Fibroblast of the aortic adventitia (primary cell): ENCODE data around the gene ZNF587. TPM values are rescaled to one million over a fixed set of nuclear protein-coding genes. Genes with fewer than 3 reads are reported as not detected.
"Not testable (repeated sequence)": the region's sequence is repeated elsewhere in the genome, so short reads cannot be mapped to it uniquely, and the experiment has no call there.

Experiments used
- DNase-seq: peaks from one replicate; pipeline ENCODE4 v3.0.0-alpha.2; 2010; ENCODE audit warnings: low read depth
- H3K4me3 ChIP-seq: 2 replicates; pipeline ENCODE4 v1.5.1; 2011; ENCODE audit warnings: low read depth, mild to moderate bottlenecking, control low read depth, low read length, moderate library complexity
- total RNA-seq: library from RNA; depleted of rRNA; stranded (reverse); fragments of >200 nt; gene quantifications from 2 replicates; pipeline ENCODE4 v1.2.3, GENCODE V29; 2012; ENCODE audit warnings: low replicate concordance
- TF ChIP-seq, protein P1 (sequence below): IDR thresholded peaks from 2 replicates; pipeline ENCODE4 v1.5.1; 2011; ENCODE audit warnings: mild to moderate bottlenecking, low read length, control low read depth, inconsistent platforms; ENCODE audit not compliant: insufficient read depth

The ZNF587 gene
- total RNA-seq, 1 donor = 29.6 TPM

DNA sequence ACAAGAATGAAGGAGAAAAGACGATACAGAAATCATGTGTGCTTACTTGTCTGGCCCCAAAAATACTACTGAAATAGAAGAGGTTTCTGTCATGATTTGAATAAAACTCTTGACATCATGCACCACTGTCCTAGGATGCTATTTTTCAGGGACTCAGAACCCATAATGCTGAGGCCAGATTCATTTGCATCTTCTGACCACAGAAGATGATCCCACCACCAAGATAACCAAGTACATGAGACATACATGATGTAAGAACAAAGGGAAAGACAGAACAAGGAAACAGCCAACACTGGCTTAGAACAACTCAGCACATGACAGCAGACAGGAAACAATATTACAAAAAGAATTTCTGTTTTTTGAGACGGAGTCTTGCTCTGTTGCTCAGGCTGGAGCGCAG is 37.4 kb upstream of the ZNF587 start:
- TF ChIP-seq, protein P1, sequence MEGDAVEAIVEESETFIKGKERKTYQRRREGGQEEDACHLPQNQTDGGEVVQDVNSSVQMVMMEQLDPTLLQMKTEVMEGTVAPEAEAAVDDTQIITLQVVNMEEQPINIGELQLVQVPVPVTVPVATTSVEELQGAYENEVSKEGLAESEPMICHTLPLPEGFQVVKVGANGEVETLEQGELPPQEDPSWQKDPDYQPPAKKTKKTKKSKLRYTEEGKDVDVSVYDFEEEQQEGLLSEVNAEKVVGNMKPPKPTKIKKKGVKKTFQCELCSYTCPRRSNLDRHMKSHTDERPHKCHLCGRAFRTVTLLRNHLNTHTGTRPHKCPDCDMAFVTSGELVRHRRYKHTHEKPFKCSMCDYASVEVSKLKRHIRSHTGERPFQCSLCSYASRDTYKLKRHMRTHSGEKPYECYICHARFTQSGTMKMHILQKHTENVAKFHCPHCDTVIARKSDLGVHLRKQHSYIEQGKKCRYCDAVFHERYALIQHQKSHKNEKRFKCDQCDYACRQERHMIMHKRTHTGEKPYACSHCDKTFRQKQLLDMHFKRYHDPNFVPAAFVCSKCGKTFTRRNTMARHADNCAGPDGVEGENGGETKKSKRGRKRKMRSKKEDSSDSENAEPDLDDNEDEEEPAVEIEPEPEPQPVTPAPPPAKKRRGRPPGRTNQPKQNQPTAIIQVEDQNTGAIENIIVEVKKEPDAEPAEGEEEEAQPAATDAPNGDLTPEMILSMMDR = no peak
- H3K4me3 ChIP-seq = no peak overlapping the region
- no peak for DNase-seq

DNA sequence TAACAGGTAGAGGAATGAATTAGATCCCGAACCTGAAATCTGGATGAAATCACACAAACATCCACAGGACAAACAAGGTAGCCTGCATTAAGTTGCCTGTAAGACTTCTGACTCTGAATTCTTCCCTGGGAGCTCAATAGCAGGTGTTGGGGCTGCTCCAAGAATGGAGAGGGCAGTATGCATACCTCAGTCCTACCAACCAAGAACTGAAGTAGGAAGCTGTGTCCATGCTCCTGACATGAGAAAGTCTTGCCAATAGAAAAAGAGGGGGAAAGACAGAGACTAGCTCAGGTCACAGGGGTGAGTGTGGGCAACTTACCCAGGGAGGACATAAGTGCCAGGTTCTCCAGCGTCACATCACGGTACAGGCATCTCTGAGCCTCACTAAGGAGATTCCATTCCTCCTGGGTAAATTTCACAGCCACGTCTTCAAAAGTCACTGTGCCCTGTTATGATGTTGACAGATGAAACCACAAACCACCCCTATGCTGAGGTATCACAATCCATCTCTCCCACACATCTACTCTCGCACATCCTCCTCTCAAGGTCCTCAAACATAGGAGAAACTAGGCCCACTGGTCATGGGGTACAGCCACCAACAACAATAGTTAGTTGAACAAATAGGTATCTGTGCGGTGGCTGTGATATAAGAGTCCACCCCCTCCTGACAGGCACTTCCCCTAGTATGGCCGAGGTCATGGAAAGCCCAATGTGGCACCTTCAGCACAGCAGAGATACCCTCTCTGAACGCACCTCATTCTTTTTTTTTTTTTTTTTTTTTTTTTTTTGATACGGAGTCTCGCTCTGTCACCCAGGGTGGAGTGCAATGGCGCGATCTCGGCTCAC is 36.5 kb upstream of the ZNF587 start:
- not testable (repeated sequence) for DNase-seq, H3K4me3 ChIP-seq

DNA sequence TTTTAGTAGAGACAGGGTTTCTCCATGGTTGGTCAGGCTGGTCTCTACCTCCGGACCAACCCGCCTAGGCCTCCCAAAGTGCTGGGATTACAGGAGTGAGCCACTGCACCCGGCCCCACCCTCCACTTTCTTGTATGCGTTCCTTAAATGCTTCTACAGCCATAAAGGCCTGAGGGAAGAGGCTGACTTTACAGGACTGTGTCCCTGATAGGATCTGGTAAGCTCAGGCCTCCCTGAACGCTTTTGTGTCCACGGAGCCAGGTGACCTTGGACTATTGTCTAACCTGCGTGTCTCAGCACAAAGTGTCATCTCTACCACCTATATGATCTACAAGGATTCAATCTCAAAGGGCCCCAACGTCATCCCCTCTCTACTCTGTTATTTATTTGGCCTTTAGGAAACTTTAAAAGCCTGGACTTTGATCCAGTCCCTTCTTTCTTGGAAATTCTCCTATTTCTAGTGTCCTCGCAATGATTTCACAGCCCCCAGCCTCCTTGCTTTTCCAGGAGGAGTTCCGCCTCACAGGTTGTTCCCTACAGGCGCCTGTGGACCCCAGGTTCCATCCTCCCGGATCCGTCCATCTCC is 35.6 kb upstream of the ZNF587 start:
- H3K4me3 ChIP-seq = peak overlapping the region; percentile 76

DNA sequence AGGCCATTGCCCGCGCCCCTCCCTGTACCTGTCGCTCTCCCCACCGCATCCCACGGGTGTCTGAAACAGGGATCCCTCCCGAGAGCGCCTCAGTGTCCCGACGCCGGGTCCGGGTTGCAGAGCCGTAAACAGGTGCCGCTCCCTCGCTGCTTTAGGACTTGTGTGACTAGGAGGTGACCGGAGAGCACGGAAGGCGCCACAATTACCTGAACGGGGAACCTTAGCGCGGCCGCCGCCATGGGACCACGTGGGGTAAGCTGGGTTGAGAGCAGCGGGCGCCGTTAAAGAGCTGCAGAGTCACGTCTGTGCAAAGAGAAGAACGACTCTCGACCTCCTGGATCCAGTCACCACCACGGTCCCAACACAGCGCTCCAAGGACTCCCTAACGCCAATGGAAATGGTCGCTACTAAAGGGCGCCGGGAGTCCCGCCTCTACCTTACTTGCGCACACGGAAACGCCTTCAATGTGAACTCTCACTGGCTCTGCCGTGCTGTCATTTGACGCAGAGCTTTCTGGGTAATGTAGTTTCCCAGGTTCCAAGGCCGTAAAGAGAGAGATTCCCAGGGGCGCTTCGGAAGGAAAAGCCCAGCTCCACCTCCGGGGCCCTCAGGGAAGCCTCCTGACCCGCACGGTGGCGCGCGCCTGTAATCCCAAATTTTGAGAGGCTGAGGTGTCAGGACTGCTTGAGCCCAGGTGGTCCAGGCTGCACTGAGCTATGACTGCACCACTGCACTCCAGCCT is 35.0 kb upstream of the ZNF587 start, which contains the start of gene ZNF552:
TSS of gene ZNF552 (minus strand) at position 409 of the 742 bp plus-strand sequence. CDS start at position 239, 170 bp downstream.
- peak; percentile 92 for DNase-seq
- H3K4me3 ChIP-seq = peak within 1 kb of the TSS; percentile 76
- TF ChIP-seq, protein P1 = no peak

More for the DNA sequence above, 35.6 kb upstream of the ZNF587 start:
- no peak for DNase-seq
- TF ChIP-seq, protein P1 = no peak

DNA sequence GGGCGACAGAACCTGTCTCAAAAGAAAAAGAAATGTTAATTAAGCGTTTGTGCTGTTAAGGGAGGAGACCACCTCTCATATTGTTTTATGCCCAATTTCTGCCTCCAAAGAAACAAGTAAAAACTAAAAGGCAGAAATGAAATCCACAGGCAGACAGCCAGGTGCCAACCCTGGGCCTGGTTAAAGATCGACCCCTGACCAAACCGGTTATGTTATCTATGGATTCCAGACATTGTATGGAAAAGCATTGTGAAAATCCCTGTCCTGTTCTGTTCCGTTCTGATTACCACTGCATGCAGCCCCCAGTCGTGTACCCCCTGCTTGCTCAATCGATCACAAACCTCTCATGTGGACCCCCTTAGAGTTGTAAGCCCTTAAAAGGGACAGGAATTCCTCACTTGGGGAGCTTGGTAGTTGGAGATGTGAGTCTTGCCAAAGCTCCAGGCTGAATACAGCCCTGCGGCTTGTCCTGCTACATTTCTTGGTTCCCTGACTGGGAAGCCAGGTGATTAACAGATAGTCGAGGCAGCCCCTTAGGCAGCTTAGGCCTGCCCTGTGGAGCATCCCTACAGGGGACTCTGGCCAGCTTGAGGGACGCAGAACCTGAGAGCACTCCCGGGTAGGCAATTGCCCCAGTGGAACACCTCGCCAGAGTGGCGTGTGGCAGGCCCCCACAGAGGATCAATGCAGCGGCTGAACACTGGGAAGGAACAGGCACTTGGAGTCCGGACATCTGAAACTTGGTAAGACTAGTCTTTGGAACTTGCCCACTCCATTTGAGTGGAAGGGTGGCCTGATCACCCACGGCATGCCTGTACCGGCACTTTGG is 34.2 kb upstream of the ZNF587 start:
- TF ChIP-seq, protein P1 = no peak
- no peak for DNase-seq
- H3K4me3 ChIP-seq = no peak overlapping the region

DNA sequence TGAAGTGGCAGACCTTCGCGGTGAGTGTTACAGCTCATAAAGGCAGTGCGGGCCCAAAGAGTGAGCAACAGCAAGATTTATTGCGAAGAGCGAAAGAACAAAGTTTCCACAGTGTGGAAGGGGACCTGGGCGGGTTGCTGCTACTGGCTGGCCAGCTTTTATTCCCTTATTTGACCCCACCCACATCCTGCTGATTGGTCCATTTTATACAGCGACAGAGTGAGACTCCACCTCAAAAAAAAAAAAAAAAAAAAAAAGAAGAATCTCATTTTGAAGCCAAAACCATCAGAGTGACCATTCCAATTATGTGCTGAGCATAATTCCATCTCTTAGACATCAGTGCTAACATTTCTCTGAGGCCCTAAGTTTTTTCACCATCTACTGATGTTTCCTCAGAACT is 33.0 kb upstream of the ZNF587 start:
- TF ChIP-seq, protein P1 = no peak

More for the DNA sequence above, 33.0 kb upstream of the ZNF587 start:
- DNase-seq = no peak
- no peak overlapping the region for H3K4me3 ChIP-seq
